ENCODE results near the gene KRT75.
A peak's percentile ranks its signal among the peaks of the same experiment; 100 is the strongest.
"Not testable (repeated sequence)": the region's sequence is repeated elsewhere in the genome, so short reads cannot be mapped to it uniquely, and the experiment has no call there.

The KRT75 gene

GRCh38 chr12:52413202-52413601 is 21.0 kb downstream of the KRT75 start:
- H3K4me3 ChIP-seq (replicated peaks; ENCODE audit: low read depth, low read length) = no peak overlapping the region
- no peak for DNase-seq (ENCODE audit: extremely low read depth, low read depth)
- TF ChIP-seq CTCF (IDR thresholded peaks at IDR 0.05; ENCODE audit: low read depth, low read length, missing control alignments) = no peak

- TF ChIP-seq CTCF (IDR thresholded peaks at IDR 0.05; ENCODE audit: low read depth, low read length, missing control alignments) = no peak
- no peak overlapping the region for H3K4me3 ChIP-seq (replicated peaks; ENCODE audit: low read depth, low read length)
- no peak for DNase-seq (ENCODE audit: extremely low read depth, low read depth)
Observed at GRCh38 chr12:52411815-52412214, 22.4 kb downstream of the KRT75 start.

GRCh38 chr12:52410589-52411248 is 23.5 kb downstream of the KRT75 start:
- not testable (repeated sequence) for H3K4me3 ChIP-seq (replicated peaks; ENCODE audit: low read depth, low read length); DNase-seq (ENCODE audit: extremely low read depth, low read depth)

- no peak for DNase-seq (ENCODE audit: extremely low read depth, low read depth)
- peak; percentile 5 for TF ChIP-seq CTCF (IDR thresholded peaks at IDR 0.05; ENCODE audit: low read depth, low read length, missing control alignments)
Observed at GRCh38 chr12:52407918-52408317, 26.3 kb downstream of the KRT75 start.

GRCh38 chr12:52405922-52406385 is 28.2 kb downstream of the KRT75 start, which contains the start of gene KRT82:
Gene KRT82 (minus strand): TSS chr12:52406335. CDS start chr12:52406277, 58 bp downstream.
- H3K4me3 ChIP-seq (replicated peaks; ENCODE audit: low read depth, low read length) = no peak within 1 kb of the TSS
- no peak for TF ChIP-seq CTCF (IDR thresholded peaks at IDR 0.05; ENCODE audit: low read depth, low read length, missing control alignments)
- DNase-seq (ENCODE audit: extremely low read depth, low read depth) = no peak

More at GRCh38 chr12:52407918-52408317, 26.3 kb downstream of the KRT75 start:
- no peak overlapping the region for H3K4me3 ChIP-seq (replicated peaks; ENCODE audit: low read depth, low read length)

- DNase-seq (ENCODE audit: extremely low read depth, low read depth) = no peak
- H3K4me3 ChIP-seq (replicated peaks; ENCODE audit: low read depth, low read length) = no peak overlapping the region
- no peak for TF ChIP-seq CTCF (IDR thresholded peaks at IDR 0.05; ENCODE audit: low read depth, low read length, missing control alignments)
Observed at GRCh38 chr12:52404951-52405350, 29.2 kb downstream of the KRT75 start.

GRCh38 chr12:52403561-52403960 is 30.6 kb downstream of the KRT75 start:
- DNase-seq (ENCODE audit: extremely low read depth, low read depth) = no peak
- TF ChIP-seq CTCF (IDR thresholded peaks at IDR 0.05; ENCODE audit: low read depth, low read length, missing control alignments) = no peak
- H3K4me3 ChIP-seq (replicated peaks; ENCODE audit: low read depth, low read length) = no peak overlapping the region

Data from HFF-Myc (cell line).